Ecto neural progenitor cell (in vitro differentiated cells): ENCODE data around the gene CNTN2.

Source experiments
- DNase-seq: peaks from one replicate; pipeline ENCODE4 v3.0.0-alpha.2; 2018; ENCODE audit warnings: low spot score

Gene CNTN2

GRCh38 chr1:205127646-205128045 is 84.6 kb downstream of the CNTN2 start:
- no peak for DNase-seq
